HG03457 (cell line): ENCODE results near the gene SUFU.
A peak's percentile ranks its signal among the peaks of the same experiment; 100 is the strongest.

Experiments used
- ATAC-seq: cut with Tn5 transposase; IDR thresholded peaks from one replicate; pipeline ENCODE4 v1.9.1; 2021; ENCODE audit warnings: moderate number of reproducible peaks; ENCODE audit not compliant: unreplicated experiment

The SUFU gene

DNA sequence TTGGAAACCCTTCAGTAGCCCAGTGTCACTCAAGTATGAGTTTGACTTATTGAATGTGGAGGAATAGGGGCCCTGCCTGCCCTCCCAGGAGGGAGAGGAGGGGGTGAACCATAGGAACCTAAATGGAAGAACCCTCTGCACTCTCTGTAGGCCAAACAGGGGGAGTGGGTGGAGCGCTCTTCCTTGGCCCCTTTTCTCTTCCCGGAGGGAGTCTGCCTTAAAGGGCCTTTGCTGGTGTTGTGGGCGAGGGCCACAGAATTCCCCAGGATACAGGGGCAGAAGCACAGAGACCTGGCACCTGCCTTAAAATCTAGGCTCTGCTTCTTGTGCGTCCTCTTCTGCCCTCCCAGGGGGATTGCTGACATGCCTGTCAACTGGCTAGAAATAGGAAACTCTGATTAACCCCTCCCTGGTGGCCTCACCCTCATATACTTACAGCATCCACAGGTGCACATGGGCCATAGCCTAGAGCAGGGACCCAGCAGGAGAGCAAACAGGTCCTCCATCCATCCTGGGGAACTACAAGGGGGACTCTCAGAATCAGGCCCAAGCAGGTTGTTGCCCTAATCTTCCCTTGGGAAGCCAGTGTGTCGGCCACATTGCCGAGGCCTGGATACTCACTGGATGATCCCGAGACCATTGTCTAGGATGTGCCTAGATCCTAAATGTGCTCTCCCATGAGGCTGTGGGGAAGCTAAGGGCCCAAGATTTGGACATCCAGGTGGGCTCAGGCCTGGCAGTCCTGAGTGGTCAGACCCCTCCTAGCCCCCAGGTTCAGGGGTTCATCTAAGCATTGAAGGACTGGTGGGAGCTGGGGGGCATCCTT is 143.9 kb downstream of the SUFU start:
- ATAC-seq = no peak

DNA sequence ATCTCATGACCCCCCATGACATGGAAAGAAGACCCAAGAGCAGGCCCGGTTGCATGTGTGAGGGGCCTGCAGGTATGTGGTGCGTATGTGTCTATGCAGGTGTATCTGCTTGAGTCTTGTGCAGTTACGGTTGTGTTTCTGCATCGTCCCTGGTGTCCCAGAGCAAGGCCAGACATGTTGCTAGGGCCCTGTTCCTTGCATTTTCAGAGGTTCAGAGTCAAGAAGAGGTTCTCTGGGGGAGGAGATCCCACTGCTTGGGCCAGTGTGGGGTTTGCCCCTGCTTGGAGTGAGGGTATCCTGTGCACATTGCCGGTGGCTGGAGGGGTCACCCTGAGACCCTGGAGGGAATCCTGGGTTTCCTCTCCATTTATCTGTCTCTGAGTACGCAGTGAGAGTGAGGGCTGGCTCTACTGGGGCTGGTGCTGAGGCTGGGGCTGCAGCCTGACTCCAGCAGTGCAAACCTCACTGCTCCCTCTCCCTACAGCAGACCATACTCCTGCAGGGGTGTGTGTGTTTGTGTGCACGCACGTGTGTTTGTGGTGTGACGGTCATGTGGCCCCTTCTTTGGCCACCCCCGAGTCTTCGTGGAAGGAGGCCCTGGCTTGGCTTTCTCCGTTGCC is 144.6 kb downstream of the SUFU start:
- ATAC-seq = no peak

DNA sequence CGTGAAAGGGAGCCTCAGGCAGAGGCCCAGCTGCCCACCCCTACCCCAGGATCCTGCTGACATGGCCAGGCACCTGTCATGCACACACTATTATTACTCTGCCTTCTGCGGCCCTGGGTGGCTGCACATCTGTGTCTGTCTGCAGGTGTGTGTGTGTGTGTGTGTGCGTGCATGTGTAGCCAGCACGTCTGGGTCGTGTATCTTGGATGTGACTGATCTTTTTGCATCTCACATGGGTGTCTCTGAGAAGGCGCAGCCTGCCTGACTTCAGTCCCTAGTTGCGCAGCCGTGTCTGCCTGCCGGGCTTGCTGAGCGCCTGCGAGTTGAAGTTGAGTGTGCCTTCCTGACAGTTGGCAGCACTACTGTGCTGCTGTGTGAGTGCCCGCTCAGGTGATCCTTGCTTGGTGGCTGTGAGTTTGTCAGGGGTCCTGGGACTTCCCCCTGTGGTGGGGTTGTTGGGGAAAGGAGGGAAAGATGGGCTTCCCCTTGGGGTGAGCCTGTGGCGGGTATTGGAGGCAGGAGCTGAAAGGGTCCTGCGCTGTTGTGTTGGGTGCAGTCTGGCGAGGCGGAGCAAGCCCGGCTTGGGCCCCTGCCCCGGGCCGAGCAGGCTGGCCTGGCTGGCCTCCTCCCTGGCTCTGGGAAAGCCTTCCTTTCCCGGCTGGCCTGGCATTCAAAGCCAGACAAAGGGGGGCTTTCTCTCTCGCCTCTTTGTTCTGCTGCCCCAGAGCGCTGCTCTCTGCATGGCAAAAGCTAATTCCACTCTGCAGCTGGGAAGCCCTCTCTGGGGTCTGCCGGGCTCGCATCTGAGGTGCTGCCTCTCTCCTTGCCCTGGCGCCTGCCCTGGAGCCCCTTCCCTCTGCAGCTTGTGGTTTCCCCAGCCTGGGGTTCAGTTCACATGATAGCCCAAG is 145.4 kb downstream of the SUFU start:
- ATAC-seq = no peak

DNA sequence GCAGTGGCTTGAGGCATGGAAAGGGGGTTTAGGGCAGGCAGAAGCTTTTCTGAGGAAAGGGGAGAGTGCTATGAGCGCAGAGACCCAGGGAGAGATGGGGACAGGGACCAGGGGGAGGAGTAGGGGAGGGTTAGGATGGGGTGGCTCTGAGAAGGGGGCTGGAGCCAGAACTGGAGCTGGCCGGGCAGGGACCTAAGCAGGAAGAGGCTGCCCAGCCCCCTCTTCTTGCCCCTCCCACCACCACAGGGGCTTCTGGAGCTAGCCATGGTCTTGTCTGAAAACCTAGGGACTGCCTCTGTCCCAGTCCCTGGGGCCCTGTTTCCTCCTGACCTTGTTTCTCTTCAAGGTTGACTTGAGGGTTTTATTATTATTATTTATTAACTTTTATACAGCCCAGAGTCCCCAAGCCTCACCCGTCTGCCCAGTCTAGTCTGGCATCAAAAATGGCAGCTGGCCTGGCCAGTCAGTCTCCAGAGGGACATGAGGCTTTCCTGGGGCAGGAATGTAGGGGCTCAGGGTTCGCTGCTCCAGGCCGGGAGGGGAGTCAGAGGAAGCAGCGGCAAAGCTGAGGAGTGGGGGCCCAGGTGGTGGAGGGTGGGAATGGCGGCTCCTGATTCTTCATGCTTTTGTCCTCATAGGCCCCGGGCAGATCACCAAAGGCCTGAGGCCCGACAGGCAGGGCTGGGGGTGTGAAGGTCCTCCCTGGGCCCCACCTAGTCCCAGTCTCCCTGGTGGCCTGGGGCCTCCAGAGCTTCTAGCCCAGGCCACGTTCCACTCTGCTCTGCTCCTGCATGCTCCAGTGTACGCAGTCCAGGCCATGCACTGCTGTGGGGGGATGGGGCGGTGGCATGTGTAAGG is 146.3 kb downstream of the SUFU start:
- ATAC-seq = no peak

DNA sequence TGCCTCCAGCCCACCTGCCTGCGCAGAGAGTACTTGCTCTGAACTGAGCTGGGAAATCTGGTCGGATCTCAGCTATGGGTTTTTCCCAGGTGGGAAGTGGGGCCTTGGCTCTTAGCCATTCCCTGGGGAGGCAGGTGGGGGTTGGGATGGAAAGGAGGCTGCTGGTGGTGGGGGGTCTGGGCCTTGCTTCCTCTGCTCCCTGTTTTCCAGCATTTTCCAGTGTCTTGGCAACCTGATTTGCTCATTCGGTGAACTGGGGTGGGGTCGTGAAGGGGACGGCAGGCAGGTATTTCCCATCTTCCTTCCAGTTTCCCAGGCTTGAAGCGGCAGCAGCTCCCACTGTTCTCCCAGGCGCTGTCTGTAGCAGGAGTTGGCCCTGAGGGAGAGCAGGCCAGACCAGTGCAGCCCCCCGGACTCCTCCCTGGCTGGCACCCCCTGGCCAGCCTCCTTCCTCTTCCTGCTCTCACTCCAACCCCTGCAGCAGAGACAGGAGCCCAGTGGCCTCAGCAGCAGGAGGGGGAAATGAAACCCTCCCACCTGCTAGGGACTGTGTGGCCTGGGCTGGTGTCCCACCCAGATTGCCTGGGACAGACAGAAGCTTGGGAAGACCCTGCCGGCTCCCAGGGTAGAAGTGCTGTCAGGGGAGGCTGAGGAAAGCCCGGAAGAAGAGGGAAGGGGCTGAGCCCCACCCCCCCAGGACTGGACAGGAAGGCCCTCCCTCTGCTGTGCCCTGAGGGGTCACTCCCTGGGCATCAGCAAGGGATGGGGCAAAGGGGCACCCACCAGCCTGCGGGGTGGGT is 147.1 kb downstream of the SUFU start:
- no peak for ATAC-seq

DNA sequence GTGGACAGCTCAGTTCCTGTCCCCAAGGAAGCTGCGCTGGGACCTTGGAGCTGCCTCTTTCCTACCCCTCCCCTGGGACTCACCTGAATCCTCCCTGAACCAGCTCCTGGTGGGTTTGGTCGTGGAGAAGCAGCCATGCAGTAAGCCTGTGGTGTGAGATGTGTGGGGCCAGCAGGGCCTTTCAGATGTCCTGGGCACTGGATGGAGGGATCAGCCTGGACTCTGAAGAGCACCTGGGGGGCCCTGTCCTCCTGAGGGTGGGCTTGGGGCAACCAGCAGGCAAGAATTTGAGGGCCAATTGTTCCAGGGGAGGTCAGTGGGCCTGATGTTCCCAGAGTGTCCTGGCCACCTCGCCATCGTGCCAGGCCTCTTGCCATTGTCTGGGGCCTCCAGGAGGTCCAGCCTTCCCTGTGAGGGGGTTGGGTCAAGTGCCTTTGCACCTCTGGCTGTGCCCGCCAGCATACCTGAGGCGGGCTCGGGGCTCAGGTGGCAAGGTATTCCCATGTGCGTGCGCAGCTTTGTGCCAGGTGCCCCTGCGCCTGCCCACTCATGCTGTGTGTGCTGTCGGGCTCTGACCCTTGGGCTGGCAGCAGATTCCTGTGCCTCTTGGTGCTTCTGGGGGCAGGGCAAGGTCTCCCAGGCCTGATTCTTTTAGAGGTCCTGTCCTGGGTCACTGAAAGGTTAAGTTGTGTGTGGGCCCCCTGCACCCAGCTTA is 147.8 kb downstream of the SUFU start:
- ATAC-seq = no peak

DNA sequence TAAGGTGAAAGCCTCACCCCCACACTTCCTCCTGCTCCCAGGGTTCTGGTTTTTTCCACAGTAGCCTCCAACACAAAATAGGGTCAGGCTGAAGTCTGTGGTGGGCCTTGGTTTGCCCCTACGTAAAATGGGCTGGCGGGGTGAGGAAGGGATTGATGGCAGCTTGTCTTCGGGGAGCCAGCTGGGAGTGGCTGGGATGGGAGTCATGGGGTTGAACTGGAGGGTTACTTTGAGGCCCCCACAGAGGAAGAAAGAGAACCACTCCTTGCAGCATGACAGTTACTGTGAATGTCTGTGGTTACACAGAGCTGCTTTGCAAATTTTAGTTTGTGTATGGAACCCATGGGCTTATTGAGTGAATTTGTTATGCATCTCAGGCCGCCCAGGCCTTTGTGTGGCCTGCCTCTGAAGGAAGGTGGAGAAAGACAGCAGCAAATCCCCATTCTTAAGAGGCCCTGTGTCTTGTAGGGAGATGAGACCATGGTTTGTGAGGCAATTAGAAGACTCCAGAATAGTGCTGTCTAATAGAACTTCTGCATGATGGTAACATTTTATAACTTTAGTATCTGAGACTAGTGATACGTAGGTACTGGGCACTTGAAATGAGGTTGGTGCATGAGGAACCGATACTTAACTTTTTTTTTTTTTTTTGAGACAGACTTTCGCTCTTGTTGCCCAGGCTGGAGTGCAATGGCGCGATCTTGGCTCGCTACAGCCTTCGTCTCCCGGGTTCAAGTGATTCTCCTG is 148.6 kb downstream of the SUFU start:
- no peak for ATAC-seq

DNA sequence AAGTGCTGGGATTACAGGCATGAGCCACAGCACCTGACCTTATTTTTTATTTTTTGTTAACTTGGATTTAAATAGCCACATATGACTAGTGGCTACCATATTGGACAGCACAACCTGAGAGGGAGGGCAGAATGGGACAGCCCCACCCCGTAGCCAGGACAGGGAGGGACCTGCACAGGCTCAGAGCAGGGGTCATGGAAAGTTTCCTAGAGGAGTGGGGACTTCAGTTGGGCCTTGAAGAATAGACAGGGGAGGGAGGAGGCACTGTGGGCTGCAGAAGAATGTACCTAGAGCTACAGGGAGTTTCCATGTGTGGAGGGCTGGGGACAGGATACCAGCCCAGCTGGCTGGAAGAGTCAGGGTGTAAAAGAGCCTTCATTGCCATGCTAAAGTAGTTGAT is 149.3 kb downstream of the SUFU start:
- ATAC-seq = no peak

- no peak for ATAC-seq
Observed at GRCh38 chr10:102654566-102654965, 150.8 kb downstream of the SUFU start.

DNA sequence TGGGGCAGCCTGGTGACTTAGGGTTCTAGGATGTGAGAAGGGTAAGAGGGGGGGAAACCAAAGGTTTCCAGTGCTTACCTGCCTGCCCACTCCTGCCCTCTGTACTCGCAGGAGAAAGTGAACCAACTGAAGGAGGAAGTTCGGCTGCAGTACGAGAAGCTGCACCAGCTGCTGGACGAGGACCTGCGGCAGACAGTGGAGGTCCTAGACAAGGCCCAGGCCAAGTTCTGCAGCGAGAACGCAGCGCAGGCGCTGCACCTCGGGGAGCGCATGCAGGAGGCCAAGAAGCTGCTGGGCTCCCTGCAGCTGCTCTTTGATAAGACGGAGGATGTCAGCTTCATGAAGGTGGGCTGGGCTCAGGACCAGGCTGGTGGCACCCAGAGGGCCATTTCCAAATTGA is 151.2 kb downstream of the SUFU start:
- no peak for ATAC-seq

DNA sequence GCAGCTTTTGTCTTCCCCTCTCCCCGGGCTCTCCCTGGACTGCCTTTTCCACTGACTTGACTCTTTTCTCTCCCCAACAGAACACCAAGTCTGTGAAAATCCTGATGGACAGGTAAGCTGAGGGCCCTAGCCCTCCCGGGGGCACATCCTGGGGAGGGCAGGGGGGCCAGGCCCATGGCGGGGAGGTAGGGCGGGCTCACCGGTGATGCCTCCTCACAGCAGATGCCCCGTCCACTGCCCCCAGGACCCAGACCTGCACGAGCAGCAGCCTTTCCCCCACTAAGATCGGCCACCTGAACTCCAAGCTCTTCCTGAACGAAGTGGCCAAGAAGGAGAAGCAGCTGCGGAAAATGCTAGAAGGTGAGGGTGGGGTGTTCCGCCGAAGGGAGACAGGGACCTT is 152.3 kb downstream of the SUFU start:
- ATAC-seq = no peak

- no peak for ATAC-seq
Observed at GRCh38 chr10:102656791-102657371, 153.1 kb downstream of the SUFU start.

DNA sequence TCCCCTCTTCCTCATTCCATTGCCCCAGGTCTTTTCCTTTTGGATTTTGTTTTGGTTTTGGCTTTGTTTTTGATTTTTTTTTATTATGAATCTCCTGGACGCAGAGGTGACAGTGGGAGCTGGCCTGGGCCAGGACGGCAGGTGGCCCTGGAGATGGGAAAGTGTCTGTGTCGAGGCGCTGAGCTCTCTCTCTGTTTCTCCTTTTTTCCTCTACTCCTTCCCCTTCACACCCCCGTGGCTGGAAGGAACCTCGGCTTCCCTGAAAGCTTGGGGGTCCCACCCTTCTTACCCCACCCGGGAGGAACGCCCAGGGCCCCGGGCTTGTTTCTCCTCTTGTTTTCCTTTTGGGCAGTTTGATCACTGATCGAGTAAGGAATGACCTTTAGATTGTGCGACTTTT is 153.7 kb downstream of the SUFU start:
- ATAC-seq = no peak

DNA sequence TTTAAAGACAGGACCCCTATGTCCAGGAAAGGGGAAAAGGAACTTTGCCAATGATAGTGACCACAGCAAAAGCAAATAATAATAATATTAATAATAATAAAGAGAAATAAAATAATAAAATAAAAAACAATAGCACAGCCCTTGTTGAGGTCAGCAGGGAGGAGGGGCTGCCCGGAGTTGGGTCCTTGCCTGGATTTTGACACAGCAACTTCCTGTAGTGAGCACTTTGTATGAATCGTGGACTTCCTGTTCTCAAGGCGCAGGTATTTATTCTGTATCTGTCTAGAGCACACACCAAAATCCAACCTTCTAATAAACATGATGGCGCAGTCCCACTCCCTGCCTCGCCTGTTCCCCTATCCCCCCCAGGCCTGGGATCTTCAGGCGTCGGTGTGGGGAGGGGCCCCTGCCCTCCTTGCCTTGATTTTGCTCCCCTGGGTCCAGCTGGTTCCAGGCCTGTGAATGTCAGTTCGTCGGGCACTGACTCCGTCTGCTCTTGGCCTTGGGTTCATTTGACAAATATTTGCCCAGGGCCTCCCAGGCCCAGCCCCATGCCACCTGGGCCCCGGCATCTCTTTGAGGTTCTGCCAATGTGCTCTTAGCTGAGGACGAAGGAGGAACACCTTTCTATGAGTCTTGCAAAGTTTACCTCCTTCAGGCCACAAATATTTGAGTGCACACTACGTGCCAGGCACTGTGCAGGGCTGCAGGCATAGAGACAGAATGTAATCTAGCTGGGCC is 154.4 kb downstream of the SUFU start:
- no peak for ATAC-seq

DNA sequence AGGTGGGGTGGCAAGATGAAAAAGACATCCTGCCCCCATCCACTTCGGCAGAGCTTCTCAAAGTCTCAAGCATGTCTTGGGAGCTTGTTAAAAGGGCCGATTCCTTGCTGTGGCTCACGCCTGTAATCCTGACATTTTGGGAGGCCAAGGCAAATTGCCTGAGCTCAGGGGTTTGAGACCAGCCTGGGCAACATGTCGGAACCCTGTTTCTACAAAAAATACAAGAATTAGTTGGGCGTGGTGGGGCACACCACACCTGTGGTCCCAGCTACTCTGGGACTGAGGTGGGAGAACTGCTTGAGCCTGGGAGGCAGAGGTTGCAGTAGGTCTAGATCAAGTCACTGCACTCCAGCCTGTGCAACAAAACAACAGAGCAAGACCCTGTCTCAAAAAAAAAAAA is 155.0 kb downstream of the SUFU start:
- ATAC-seq = no peak

DNA sequence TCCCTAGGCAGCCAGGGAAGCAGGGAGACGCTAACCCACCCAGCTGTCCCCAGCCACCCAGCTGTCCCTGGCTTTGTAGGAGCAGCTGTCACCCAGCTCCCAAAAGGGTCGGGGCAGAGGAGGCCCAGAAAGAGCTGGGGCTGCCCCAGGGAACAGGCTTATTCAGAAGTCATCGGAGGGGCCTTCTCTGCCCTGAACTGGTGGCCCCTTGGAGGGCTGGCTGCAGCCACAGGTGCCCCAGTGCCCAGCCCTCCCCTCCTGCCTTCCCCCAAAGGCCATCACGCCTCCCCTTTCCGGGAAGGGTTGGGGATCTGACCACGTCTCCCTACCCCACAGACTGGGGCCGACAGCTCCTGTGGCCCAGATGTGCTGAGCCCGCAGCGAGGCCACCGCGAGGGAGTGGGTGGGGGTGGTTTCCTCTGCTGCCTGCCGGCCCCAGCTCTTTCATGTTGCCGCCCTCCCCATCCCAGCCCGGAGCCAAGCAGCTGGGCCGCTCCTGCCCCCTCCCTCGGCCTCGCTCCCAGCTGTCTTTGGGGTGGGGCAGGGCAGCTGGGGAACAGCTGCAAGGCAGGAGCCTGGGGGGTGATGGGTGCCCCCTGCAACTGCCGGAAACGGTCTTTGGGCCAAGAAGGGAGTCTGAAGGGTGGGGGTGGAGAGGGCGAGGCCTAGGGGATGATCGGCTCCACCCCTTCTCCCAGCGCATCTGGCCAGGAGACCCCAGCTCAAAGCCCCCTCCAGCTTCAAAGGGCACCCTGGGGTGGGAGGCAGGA is 157.3 kb downstream of the SUFU start:
- peak; percentile 72 for ATAC-seq

DNA sequence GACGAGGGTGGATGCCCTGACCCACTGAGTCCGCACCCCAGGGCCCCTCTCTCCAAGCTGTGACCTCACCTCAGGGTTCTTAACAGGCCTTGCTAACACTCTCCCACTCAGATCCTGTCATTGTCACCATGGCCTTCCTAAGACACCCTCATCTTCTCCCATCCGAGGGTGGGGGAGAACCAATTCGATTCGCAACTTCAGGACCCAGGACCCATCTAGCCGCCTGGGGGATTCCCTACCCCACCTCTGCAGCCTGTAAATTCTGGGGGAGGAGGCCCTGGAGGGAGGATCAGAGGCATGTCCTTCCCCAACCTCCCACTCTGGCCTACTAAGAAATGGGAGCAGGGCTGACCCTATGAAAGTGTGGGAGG is 157.9 kb downstream of the SUFU start:
- ATAC-seq = no peak
